Measurements from ENCODE around the gene PDZD2.
"Not testable (repeated sequence)": the region's sequence is repeated elsewhere in the genome, so short reads cannot be mapped to it uniquely, and the experiment has no call there.

Gene PDZD2

GRCh38 chr5:31987985-31988710 is 349.2 kb downstream of the PDZD2 start:
- no peak for DNase-seq

- DNase-seq, result no peak
Observed at GRCh38 chr5:31990081-31990650, 351.2 kb downstream of the PDZD2 start.

GRCh38 chr5:31990701-31991110 is 351.8 kb downstream of the PDZD2 start:
- no peak for DNase-seq

GRCh38 chr5:31992377-31992776 is 353.4 kb downstream of the PDZD2 start:
- DNase-seq, result no peak

- DNase-seq, result no peak
Observed at GRCh38 chr5:31993165-31993961, 354.4 kb downstream of the PDZD2 start.

- no peak for DNase-seq
Observed at GRCh38 chr5:31995006-31995405, 356.1 kb downstream of the PDZD2 start.

GRCh38 chr5:31995714-31996113 is 356.8 kb downstream of the PDZD2 start:
- DNase-seq, result no peak

GRCh38 chr5:31996909-31997308 is 358.0 kb downstream of the PDZD2 start:
- no peak for DNase-seq

- DNase-seq, result no peak
Observed at GRCh38 chr5:31999470-31999869, 360.5 kb downstream of the PDZD2 start.

- DNase-seq, result no peak
Observed at GRCh38 chr5:32000731-32001130, 361.8 kb downstream of the PDZD2 start.

GRCh38 chr5:32001284-32001683 is 362.4 kb downstream of the PDZD2 start:
- no peak for DNase-seq

GRCh38 chr5:32001707-32002106 is 362.8 kb downstream of the PDZD2 start:
- no peak for DNase-seq

- no peak for DNase-seq
Observed at GRCh38 chr5:32002755-32003154, 363.8 kb downstream of the PDZD2 start.

- DNase-seq, result no peak
Observed at GRCh38 chr5:32003981-32004380, 365.1 kb downstream of the PDZD2 start.

GRCh38 chr5:32004404-32004803 is 365.5 kb downstream of the PDZD2 start:
- DNase-seq, result no peak

- no peak for DNase-seq
Observed at GRCh38 chr5:32008746-32009145, 369.8 kb downstream of the PDZD2 start.

GRCh38 chr5:32013658-32014057 is 374.7 kb downstream of the PDZD2 start:
- DNase-seq, result no peak

GRCh38 chr5:32014096-32014745 is 375.3 kb downstream of the PDZD2 start:
- no peak for DNase-seq

- DNase-seq, result not testable (repeated sequence)
Observed at GRCh38 chr5:32015262-32015661, 376.3 kb downstream of the PDZD2 start.

- no peak for DNase-seq
Observed at GRCh38 chr5:32017692-32018367, 378.9 kb downstream of the PDZD2 start.

- DNase-seq, result no peak
Observed at GRCh38 chr5:32018476-32019436, 379.8 kb downstream of the PDZD2 start.

GRCh38 chr5:32020271-32020670 is 381.3 kb downstream of the PDZD2 start:
- DNase-seq, result no peak
